ENCODE results near the gene SHISA3. TPM values are rescaled to one million over a fixed set of nuclear protein-coding genes. Genes with fewer than 3 reads are reported as not detected.
"Not testable (repeated sequence)": the region's sequence is repeated elsewhere in the genome, so short reads cannot be mapped to it uniquely, and the experiment has no call there.

Gene SHISA3
- total RNA-seq, 1 donor from 2014 or later, result not detected

GRCh38 chr4:42364266-42365053 is 32.8 kb upstream of the SHISA3 start:
- H3K36me3 ChIP-seq (ENCODE audit: control insufficient read depth, insufficient read depth, low read length), result no peaks in the 10 kb centered on the region
- H3K27me3 ChIP-seq (ENCODE audit: control insufficient read depth, insufficient read depth, low read length), result no peaks in the 10 kb centered on the region
- DNase-seq (ENCODE audit: low read depth) (no peak), FAIRE-seq (no peak)
- TF ChIP-seq CTCF (IDR thresholded peaks at IDR 0.05; ENCODE audit: insufficient read depth, low read length, severe bottlenecking), result no peak
- no peak overlapping the region for H3K4me3 ChIP-seq (ENCODE audit: low read depth, low read length)

GRCh38 chr4:42366959-42367358 is 30.3 kb upstream of the SHISA3 start:
- Histone ChIP-seq H3K4me3 (ENCODE audit: low read depth, low read length) (no peak overlapping the region), H3K36me3 (ENCODE audit: control insufficient read depth, insufficient read depth, low read length) (no peaks in the 10 kb centered on the region), H3K27me3 (ENCODE audit: control insufficient read depth, insufficient read depth, low read length) (no peaks in the 10 kb centered on the region)
- FAIRE-seq (no peak), DNase-seq (ENCODE audit: low read depth) (no peak)
- no peak for TF ChIP-seq CTCF (IDR thresholded peaks at IDR 0.05; ENCODE audit: insufficient read depth, low read length, severe bottlenecking)

GRCh38 chr4:42369489-42369888 is 27.8 kb upstream of the SHISA3 start:
- Histone ChIP-seq H3K4me3 (ENCODE audit: low read depth, low read length) (no peak overlapping the region), H3K27me3 (ENCODE audit: control insufficient read depth, insufficient read depth, low read length) (no peaks in the 10 kb centered on the region), H3K36me3 (ENCODE audit: control insufficient read depth, insufficient read depth, low read length) (no peaks in the 10 kb centered on the region)
- FAIRE-seq (no peak), DNase-seq (ENCODE audit: low read depth) (no peak)
- TF ChIP-seq CTCF (IDR thresholded peaks at IDR 0.05; ENCODE audit: insufficient read depth, low read length, severe bottlenecking), result no peak

GRCh38 chr4:42371305-42372252 is 25.7 kb upstream of the SHISA3 start:
- peak; percentile 55 for TF ChIP-seq CTCF (IDR thresholded peaks at IDR 0.05; ENCODE audit: insufficient read depth, low read length, severe bottlenecking)
- Histone ChIP-seq H3K27me3 (ENCODE audit: control insufficient read depth, insufficient read depth, low read length) (no peaks in the 10 kb centered on the region), H3K36me3 (ENCODE audit: control insufficient read depth, insufficient read depth, low read length) (no peaks in the 10 kb centered on the region), H3K4me3 (ENCODE audit: low read depth, low read length) (no peak overlapping the region)
- FAIRE-seq (no peak), DNase-seq (ENCODE audit: low read depth) (peak; percentile 64)

DNA sequence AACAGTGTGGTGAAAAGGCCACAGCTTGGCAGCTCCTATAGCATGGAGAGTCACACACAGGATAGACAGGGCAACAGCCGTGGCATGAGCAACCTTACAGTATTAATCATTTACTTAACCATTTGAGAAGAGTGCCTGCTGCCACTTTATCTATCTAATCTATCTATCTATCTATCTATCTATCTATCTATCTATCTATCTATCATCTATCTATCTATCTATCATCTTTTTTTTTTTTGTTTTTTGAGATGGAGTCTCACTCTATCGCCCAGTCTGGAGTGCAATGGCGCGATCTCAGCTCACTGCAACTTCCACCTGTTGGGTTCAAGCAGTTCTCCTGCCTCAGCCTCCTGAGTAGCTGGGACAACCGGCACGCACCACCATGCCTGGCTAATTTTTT is 25.0 kb upstream of the SHISA3 start:
- H3K4me3 ChIP-seq (ENCODE audit: low read depth, low read length); H3K27me3 ChIP-seq (ENCODE audit: control insufficient read depth, insufficient read depth, low read length); DNase-seq (ENCODE audit: low read depth); FAIRE-seq; H3K36me3 ChIP-seq (ENCODE audit: control insufficient read depth, insufficient read depth, low read length): not testable (repeated sequence)

- DNase-seq (ENCODE audit: low read depth) (no peak), FAIRE-seq (no peak)
- no peak for TF ChIP-seq CTCF (IDR thresholded peaks at IDR 0.05; ENCODE audit: insufficient read depth, low read length, severe bottlenecking)
- H3K27me3 ChIP-seq (ENCODE audit: control insufficient read depth, insufficient read depth, low read length), result no peaks in the 10 kb centered on the region
- no peaks in the 10 kb centered on the region for H3K36me3 ChIP-seq (ENCODE audit: control insufficient read depth, insufficient read depth, low read length)
- H3K4me3 ChIP-seq (ENCODE audit: low read depth, low read length), result no peak overlapping the region
Measured at GRCh38 chr4:42377497-42377896, 19.8 kb upstream of the SHISA3 start.

Data from bronchial epithelial cell (primary cell).